Lower leg skin (tissue), 3 donors: Measurements from ENCODE around the gene CWF19L1.

Experiments used
- POLR2A ChIP-seq, 2 donors: fragments of 450-650 bp; IDR thresholded peaks; one replicate each; pipeline ENCODE4 v1.6.1; 2016 to 2017; ENCODE audit warnings: antibody characterized with exemption in 2 of 2, mild to moderate bottlenecking in 1 of 2, moderate library complexity in 1 of 2
- TF ChIP-seq, protein P1 (sequence below), 3 donors: fragments of 450-650 bp; IDR thresholded peaks; one replicate each; pipeline ENCODE4 v1.5.1; 2016; ENCODE audit warnings: antibody characterized with exemption in 3 of 3, mild to moderate bottlenecking in 3 of 3, moderate library complexity in 2 of 3

DNA sequence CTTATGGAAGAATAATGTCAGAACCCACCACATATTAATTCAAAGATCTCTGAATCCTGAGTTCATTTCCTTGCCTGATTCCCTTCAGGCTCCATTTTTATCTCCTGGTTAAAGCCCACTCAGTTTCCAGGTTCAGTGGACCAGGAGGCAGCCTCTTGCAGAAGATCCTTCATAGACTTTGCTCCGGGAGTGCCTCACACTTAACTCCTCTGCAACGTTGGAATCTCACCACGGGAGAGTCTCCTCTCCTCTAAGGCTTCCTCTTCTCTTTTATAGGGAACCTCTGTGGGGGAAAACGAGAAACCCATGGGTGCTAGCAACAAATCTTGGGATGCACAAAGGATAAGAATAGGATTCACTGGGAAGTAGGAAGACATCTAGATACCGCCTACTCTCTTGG lies 20.8 kb upstream of the CWF19L1 start:
- no peak for TF ChIP-seq POLR2A (IDR thresholded peaks at IDR 0.05)
- TF ChIP-seq, protein P1, sequence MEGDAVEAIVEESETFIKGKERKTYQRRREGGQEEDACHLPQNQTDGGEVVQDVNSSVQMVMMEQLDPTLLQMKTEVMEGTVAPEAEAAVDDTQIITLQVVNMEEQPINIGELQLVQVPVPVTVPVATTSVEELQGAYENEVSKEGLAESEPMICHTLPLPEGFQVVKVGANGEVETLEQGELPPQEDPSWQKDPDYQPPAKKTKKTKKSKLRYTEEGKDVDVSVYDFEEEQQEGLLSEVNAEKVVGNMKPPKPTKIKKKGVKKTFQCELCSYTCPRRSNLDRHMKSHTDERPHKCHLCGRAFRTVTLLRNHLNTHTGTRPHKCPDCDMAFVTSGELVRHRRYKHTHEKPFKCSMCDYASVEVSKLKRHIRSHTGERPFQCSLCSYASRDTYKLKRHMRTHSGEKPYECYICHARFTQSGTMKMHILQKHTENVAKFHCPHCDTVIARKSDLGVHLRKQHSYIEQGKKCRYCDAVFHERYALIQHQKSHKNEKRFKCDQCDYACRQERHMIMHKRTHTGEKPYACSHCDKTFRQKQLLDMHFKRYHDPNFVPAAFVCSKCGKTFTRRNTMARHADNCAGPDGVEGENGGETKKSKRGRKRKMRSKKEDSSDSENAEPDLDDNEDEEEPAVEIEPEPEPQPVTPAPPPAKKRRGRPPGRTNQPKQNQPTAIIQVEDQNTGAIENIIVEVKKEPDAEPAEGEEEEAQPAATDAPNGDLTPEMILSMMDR (IDR thresholded peaks at IDR 0.05), result no peak
